Breast epithelium (tissue), 3 donors: ENCODE results near the gene CPA5.

Experiments
- POLR2A ChIP-seq: fragments of 450-650 bp; IDR thresholded peaks from one replicate; pipeline ENCODE4 v1.6.1; 2016; ENCODE audit warnings: antibody characterized with exemption, mild to moderate bottlenecking, moderate library complexity
- POLR2AphosphoS5 ChIP-seq, 3 donors: sonication (generic); formaldehyde crosslinking; IDR thresholded peaks; one replicate each; pipeline ENCODE4 v1.6.1; 2017; ENCODE audit warnings: antibody characterized with exemption in 3 of 3
- TF ChIP-seq, protein P1 (sequence below), 3 donors: fragments of 450-650 bp; IDR thresholded peaks; one replicate each; pipeline ENCODE4 v1.5.1; 2016 to 2017; ENCODE audit warnings: antibody characterized with exemption in 3 of 3, mild to moderate bottlenecking in 3 of 3, moderate library complexity in 3 of 3

DNA sequence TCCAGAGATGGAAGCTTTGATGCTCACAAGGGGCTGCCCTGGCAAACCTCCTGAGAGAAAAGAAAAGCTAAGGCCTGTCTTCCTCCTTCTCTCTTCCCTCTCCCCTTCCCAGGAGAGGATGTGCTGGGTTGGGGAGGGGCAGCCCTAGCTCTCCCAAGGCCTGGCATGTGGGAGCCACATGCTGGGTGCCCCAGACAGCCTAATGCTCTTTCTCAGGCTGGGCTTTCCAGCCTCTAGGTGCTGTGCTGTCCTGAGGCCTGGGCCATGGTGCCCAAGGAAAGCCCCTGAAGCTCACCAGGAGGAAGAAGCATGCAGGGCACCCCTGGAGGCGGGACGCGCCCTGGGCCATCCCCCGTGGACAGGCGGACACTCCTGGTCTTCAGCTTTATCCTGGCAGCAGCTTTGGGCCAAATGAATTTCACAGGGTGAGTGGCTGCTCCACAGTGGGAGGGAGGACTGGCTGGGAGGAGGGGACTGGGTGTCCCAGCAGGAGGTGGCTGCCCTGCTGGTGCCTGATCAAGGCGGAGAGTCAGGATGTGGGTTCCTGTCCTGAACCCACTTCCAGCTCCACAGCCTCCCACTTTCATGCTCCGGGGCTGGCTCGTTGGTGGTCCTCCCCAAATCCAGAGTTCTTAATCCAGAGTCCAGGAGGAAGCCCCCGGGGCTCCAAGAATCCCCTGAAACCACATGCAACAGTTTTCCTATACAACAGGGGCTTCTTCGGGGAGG, 1.7 kb downstream of the CPA5 start:
- TF ChIP-seq, protein P1, sequence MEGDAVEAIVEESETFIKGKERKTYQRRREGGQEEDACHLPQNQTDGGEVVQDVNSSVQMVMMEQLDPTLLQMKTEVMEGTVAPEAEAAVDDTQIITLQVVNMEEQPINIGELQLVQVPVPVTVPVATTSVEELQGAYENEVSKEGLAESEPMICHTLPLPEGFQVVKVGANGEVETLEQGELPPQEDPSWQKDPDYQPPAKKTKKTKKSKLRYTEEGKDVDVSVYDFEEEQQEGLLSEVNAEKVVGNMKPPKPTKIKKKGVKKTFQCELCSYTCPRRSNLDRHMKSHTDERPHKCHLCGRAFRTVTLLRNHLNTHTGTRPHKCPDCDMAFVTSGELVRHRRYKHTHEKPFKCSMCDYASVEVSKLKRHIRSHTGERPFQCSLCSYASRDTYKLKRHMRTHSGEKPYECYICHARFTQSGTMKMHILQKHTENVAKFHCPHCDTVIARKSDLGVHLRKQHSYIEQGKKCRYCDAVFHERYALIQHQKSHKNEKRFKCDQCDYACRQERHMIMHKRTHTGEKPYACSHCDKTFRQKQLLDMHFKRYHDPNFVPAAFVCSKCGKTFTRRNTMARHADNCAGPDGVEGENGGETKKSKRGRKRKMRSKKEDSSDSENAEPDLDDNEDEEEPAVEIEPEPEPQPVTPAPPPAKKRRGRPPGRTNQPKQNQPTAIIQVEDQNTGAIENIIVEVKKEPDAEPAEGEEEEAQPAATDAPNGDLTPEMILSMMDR (IDR thresholded peaks at IDR 0.05) = no peak
- TF ChIP-seq POLR2A = no peak
- no peak for TF ChIP-seq POLR2AphosphoS5 (IDR thresholded peaks at IDR 0.05)
